Measurements from ENCODE around the gene RBAK. TPM values are rescaled to one million over a fixed set of nuclear protein-coding genes. Genes with fewer than 3 reads are reported as not detected.
"Not testable (repeated sequence)": the region's sequence is repeated elsewhere in the genome, so short reads cannot be mapped to it uniquely, and the experiment has no call there.

The RBAK gene
- total RNA-seq, 1 experiment from 2014 or later = 16.2 TPM

- ATAC-seq; H3K4me1 ChIP-seq (ENCODE audit: control insufficient read depth in 1 of 2, insufficient read depth in 2 of 2, low read length in 2 of 2); H3K9me3 ChIP-seq (ENCODE audit: control insufficient read depth in 1 of 2, insufficient read depth in 1 of 2, low read depth in 1 of 2, low read length in 2 of 2); BruUV-seq (replicated peaks); CTCF ChIA-PET; RAD21 ChIA-PET (ENCODE audit: low non-redundant PET in 1 of 2, low total read pairs in 2 of 2, uncharacterized antibody in 2 of 2, unreplicated experiment in 2 of 2); H2AFZ ChIP-seq (ENCODE audit: low read depth, low read length, poor library complexity, severe bottlenecking); H3K9me2 ChIP-seq (ENCODE audit: insufficient read depth); DNase-seq (ENCODE audit: low read depth, low spot score); H3K27me3 ChIP-seq (ENCODE audit: insufficient read depth, low read length); POLR2A ChIA-PET; H4K20me1 ChIP-seq (ENCODE audit: insufficient read depth): not testable (repeated sequence)
- intact Hi-C loops (cut with micrococcal nuclease) = loop anchor here (5.0 kb wide), 1 partner anchor 69 kb away; no protein-coding TSS in a partner anchor
- peak overlapping the region; percentile 94 for H3K9ac ChIP-seq (ENCODE audit: low read length)
- peaks cover 14 to 16% of the 10 kb centered on the region in 2 experiments for H3K36me3 ChIP-seq (ENCODE audit: control insufficient read depth in 1 of 2, insufficient read depth in 2 of 2, low read length in 2 of 2)
- H3K27ac ChIP-seq (ENCODE audit: low read depth, low read length) = peak overlapping the region; percentile 91
- H3K79me2 ChIP-seq (ENCODE audit: insufficient read depth, low read length) = peaks cover 40% of the 10 kb centered on the region
- H3K4me3 ChIP-seq (replicated peaks in 1 of 2; ENCODE audit: low read depth in 1 of 2, low read length in 2 of 2) = peak overlapping the region; percentile 77 to 84
- peak overlapping the region; percentile 81 for H3K4me2 ChIP-seq (ENCODE audit: low read length)
Observed at GRCh38 chr7:5046397-5046732, 705 bp downstream of the RBAK start.

- RAD21 ChIA-PET (ENCODE audit: low non-redundant PET in 1 of 2, low total read pairs in 2 of 2, uncharacterized antibody in 2 of 2, unreplicated experiment in 2 of 2); DNase-seq (ENCODE audit: low read depth, low spot score); H3K9me2 ChIP-seq (ENCODE audit: insufficient read depth); H3K27me3 ChIP-seq (ENCODE audit: insufficient read depth, low read length); H3K4me1 ChIP-seq (ENCODE audit: control insufficient read depth in 1 of 2, insufficient read depth in 2 of 2, low read length in 2 of 2); ATAC-seq; H4K20me1 ChIP-seq (ENCODE audit: insufficient read depth); CTCF ChIA-PET; H3K9ac ChIP-seq (ENCODE audit: low read length); POLR2A ChIA-PET; H3K27ac ChIP-seq (ENCODE audit: low read depth, low read length); BruUV-seq (replicated peaks); H2AFZ ChIP-seq (ENCODE audit: low read depth, low read length, poor library complexity, severe bottlenecking): not testable (repeated sequence)
- peak overlapping the region in 1 of 2 experiments; percentile 15; a peak in 1 of 4 replicates for H3K4me3 ChIP-seq (replicated peaks in 1 of 2; ENCODE audit: low read depth in 1 of 2, low read length in 2 of 2)
- H3K9me3 ChIP-seq (ENCODE audit: control insufficient read depth in 1 of 2, insufficient read depth in 1 of 2, low read depth in 1 of 2, low read length in 2 of 2) = peaks cover 0 to 12% of the 10 kb centered on the region in 2 experiments; a peak in 3 of 4 replicates
- peaks cover 48% of the 10 kb centered on the region for H3K79me2 ChIP-seq (ENCODE audit: insufficient read depth, low read length)
- peaks cover 16 to 22% of the 10 kb centered on the region in 2 experiments for H3K36me3 ChIP-seq (ENCODE audit: control insufficient read depth in 1 of 2, insufficient read depth in 2 of 2, low read length in 2 of 2)
- H3K4me2 ChIP-seq (ENCODE audit: low read length) = peak overlapping the region; percentile 40
- intact Hi-C loops (cut with micrococcal nuclease) = loop anchor here (5.0 kb wide), 1 partner anchor 70 kb away; no protein-coding TSS in a partner anchor
Observed at GRCh38 chr7:5047127-5047526, 1.5 kb downstream of the RBAK start.

GRCh38 chr7:5050676-5051075 lies 5.0 kb downstream of the RBAK start:
- no peaks in the 10 kb centered on the region for H3K9me2 ChIP-seq (ENCODE audit: insufficient read depth)
- H3K4me1 ChIP-seq (ENCODE audit: control insufficient read depth in 1 of 2, insufficient read depth in 2 of 2, low read length in 2 of 2) = peaks cover 3% of the 10 kb centered on the region in 2 experiments; a peak in 1 of 4 replicates
- DNase-seq (ENCODE audit: low read depth, low spot score) = no peak
- H3K4me2 ChIP-seq (ENCODE audit: low read length) = no peak overlapping the region
- no peak overlapping the region for H2AFZ ChIP-seq (ENCODE audit: low read depth, low read length, poor library complexity, severe bottlenecking)
- H3K9ac ChIP-seq (ENCODE audit: low read length) = no peak overlapping the region
- no peaks in the 10 kb centered on the region for H3K27me3 ChIP-seq (ENCODE audit: insufficient read depth, low read length)
- no peak for TF ChIP-seq ZNF274 (IDR thresholded peaks at IDR 0.05; ENCODE audit: low read depth, low read length)
- no peak for TF ChIP-seq JUND (IDR thresholded peaks at IDR 0.05)
- TF ChIP-seq EGR1 (IDR thresholded peaks at IDR 0.05; ENCODE audit: low read depth) = no peak
- H3K79me2 ChIP-seq (ENCODE audit: insufficient read depth, low read length) = peaks cover 81% of the 10 kb centered on the region
- H4K20me1 ChIP-seq (ENCODE audit: insufficient read depth) = no peaks in the 10 kb centered on the region
- ATAC-seq = no peak
- no peak overlapping the region for H3K4me3 ChIP-seq (replicated peaks in 1 of 2; ENCODE audit: low read depth in 1 of 2, low read length in 2 of 2)
- H3K27ac ChIP-seq (ENCODE audit: low read depth, low read length) = no peak overlapping the region
- H3K36me3 ChIP-seq (ENCODE audit: control insufficient read depth in 1 of 2, insufficient read depth in 2 of 2, low read length in 2 of 2) = peaks cover 18 to 46% of the 10 kb centered on the region in 2 experiments
- POLR2A ChIA-PET = no interaction called here
- no TSS peak for BruUV-seq (replicated peaks)
- peaks cover 0 to 17% of the 10 kb centered on the region in 2 experiments; a peak in 3 of 4 replicates for H3K9me3 ChIP-seq (ENCODE audit: control insufficient read depth in 1 of 2, insufficient read depth in 1 of 2, low read depth in 1 of 2, low read length in 2 of 2)
- CTCF ChIA-PET = no interaction called here
- RAD21 ChIA-PET (ENCODE audit: low non-redundant PET in 1 of 2, low total read pairs in 2 of 2, uncharacterized antibody in 2 of 2, unreplicated experiment in 2 of 2) = no interaction called here
- intact Hi-C loops (cut with micrococcal nuclease) = no loop called here

GRCh38 chr7:5051731-5052130 lies 6.1 kb downstream of the RBAK start:
- H2AFZ ChIP-seq (ENCODE audit: low read depth, low read length, poor library complexity, severe bottlenecking); H3K9ac ChIP-seq (ENCODE audit: low read length); ATAC-seq; H3K4me1 ChIP-seq (ENCODE audit: control insufficient read depth in 1 of 2, insufficient read depth in 2 of 2, low read length in 2 of 2); BruUV-seq (replicated peaks); DNase-seq (ENCODE audit: low read depth, low spot score); H3K4me2 ChIP-seq (ENCODE audit: low read length); H3K4me3 ChIP-seq (replicated peaks in 1 of 2; ENCODE audit: low read depth in 1 of 2, low read length in 2 of 2); H3K27me3 ChIP-seq (ENCODE audit: insufficient read depth, low read length); H3K9me2 ChIP-seq (ENCODE audit: insufficient read depth); RAD21 ChIA-PET (ENCODE audit: low non-redundant PET in 1 of 2, low total read pairs in 2 of 2, uncharacterized antibody in 2 of 2, unreplicated experiment in 2 of 2); CTCF ChIA-PET; POLR2A ChIA-PET; H4K20me1 ChIP-seq (ENCODE audit: insufficient read depth); intact Hi-C loops (cut with micrococcal nuclease); H3K27ac ChIP-seq (ENCODE audit: low read depth, low read length): not testable (repeated sequence)
- Histone ChIP-seq H3K79me2 (ENCODE audit: insufficient read depth, low read length) (peaks cover 73% of the 10 kb centered on the region), H3K36me3 (ENCODE audit: control insufficient read depth in 1 of 2, insufficient read depth in 2 of 2, low read length in 2 of 2) (peaks cover 24 to 55% of the 10 kb centered on the region in 2 experiments), H3K9me3 (ENCODE audit: control insufficient read depth in 1 of 2, insufficient read depth in 1 of 2, low read depth in 1 of 2, low read length in 2 of 2) (peaks cover 0 to 17% of the 10 kb centered on the region in 2 experiments; a peak in 3 of 4 replicates)
